ENCODE measurements around the gene MAP2K3. TPM values are rescaled to one million over a fixed set of nuclear protein-coding genes. Genes with fewer than 3 reads are reported as not detected.
"Not testable (repeated sequence)": the region's sequence is repeated elsewhere in the genome, so short reads cannot be mapped to it uniquely, and the experiment has no call there.

The MAP2K3 gene
- total RNA-seq, 1 experiment from 2014 or later: 20.4 TPM

GRCh38 chr17:21327921-21328320, 43.4 kb downstream of the MAP2K3 start:
- H3K27ac ChIP-seq; H3K36me3 ChIP-seq; H3K9me3 ChIP-seq (replicated peaks); H3K4me1 ChIP-seq; H3K4me3 ChIP-seq; DNase-seq: not testable (repeated sequence)
- peaks cover 30% of the 10 kb centered on the region for H3K27me3 ChIP-seq

GRCh38 chr17:21328778-21329177, 44.3 kb downstream of the MAP2K3 start:
- not testable (repeated sequence) for H3K27ac ChIP-seq; H3K36me3 ChIP-seq; H3K4me1 ChIP-seq; H3K9me3 ChIP-seq (replicated peaks); DNase-seq; H3K4me3 ChIP-seq
- H3K27me3 ChIP-seq: peaks cover 26% of the 10 kb centered on the region

- H3K4me3 ChIP-seq: no peak overlapping the region
- H3K9me3 ChIP-seq (replicated peaks): 0 out of 2 replicates have a peak, but pooled peaks cover 5% of the 10 kb centered on the region
- no peak for DNase-seq
- H3K27me3 ChIP-seq: peaks cover 12% of the 10 kb centered on the region; the same call in 1 of the 2 replicates
- no peak overlapping the region for H3K27ac ChIP-seq
- no peaks in the 10 kb centered on the region for H3K36me3 ChIP-seq
- no peaks in the 10 kb centered on the region for H3K4me1 ChIP-seq
Measured at GRCh38 chr17:21330436-21331160, 46.1 kb downstream of the MAP2K3 start.

- H3K9me3 ChIP-seq (replicated peaks); DNase-seq; H3K36me3 ChIP-seq; H3K4me1 ChIP-seq; H3K4me3 ChIP-seq; H3K27ac ChIP-seq: not testable (repeated sequence)
- peaks cover 13% of the 10 kb centered on the region for H3K27me3 ChIP-seq
Measured at GRCh38 chr17:21336541-21337294, 52.2 kb downstream of the MAP2K3 start.

- peak in 1 of 2 experiments; percentile 9 for DNase-seq
- H3K36me3 ChIP-seq; H3K4me3 ChIP-seq; H3K4me1 ChIP-seq; H3K27me3 ChIP-seq; H3K27ac ChIP-seq; H3K9me3 ChIP-seq (replicated peaks): not testable (repeated sequence)
Measured at GRCh38 chr17:21337981-21338625, 53.6 kb downstream of the MAP2K3 start.

- DNase-seq: peak in 1 of 2 experiments; percentile 7
- Histone ChIP-seq H3K9me3 (replicated peaks) (no peaks in the 10 kb centered on the region), H3K4me3 (no peak overlapping the region), H3K27me3 (peaks cover 8% of the 10 kb centered on the region; the same call in 1 of the 2 replicates), H3K36me3 (no peaks in the 10 kb centered on the region), H3K4me1 (no peaks in the 10 kb centered on the region), H3K27ac (no peak overlapping the region)
Measured at GRCh38 chr17:21339011-21339410, 54.5 kb downstream of the MAP2K3 start.

- not testable (repeated sequence) for H3K36me3 ChIP-seq; DNase-seq; H3K4me1 ChIP-seq; H3K27ac ChIP-seq; H3K4me3 ChIP-seq; H3K9me3 ChIP-seq (replicated peaks); H3K27me3 ChIP-seq
Measured at GRCh38 chr17:21339571-21339970, 55.1 kb downstream of the MAP2K3 start.

GRCh38 chr17:21340407-21340806, 55.9 kb downstream of the MAP2K3 start:
- not testable (repeated sequence) for DNase-seq; H3K36me3 ChIP-seq; H3K4me1 ChIP-seq; H3K4me3 ChIP-seq; H3K9me3 ChIP-seq (replicated peaks); H3K27ac ChIP-seq
- H3K27me3 ChIP-seq: peaks cover 12% of the 10 kb centered on the region; the same call in 1 of the 2 replicates

- not testable (repeated sequence) for H3K27ac ChIP-seq; H3K36me3 ChIP-seq; DNase-seq; H3K4me3 ChIP-seq; H3K4me1 ChIP-seq; H3K9me3 ChIP-seq (replicated peaks)
- H3K27me3 ChIP-seq: peaks cover 12% of the 10 kb centered on the region; the same call in 1 of the 2 replicates
Measured at GRCh38 chr17:21341279-21341678, 56.8 kb downstream of the MAP2K3 start.

GRCh38 chr17:21341925-21342540, 57.5 kb downstream of the MAP2K3 start:
- H3K27ac ChIP-seq; DNase-seq; H3K4me1 ChIP-seq; H3K9me3 ChIP-seq (replicated peaks); H3K36me3 ChIP-seq; H3K4me3 ChIP-seq: not testable (repeated sequence)
- H3K27me3 ChIP-seq: peaks cover 12% of the 10 kb centered on the region; the same call in 1 of the 2 replicates

- not testable (repeated sequence) for H3K4me1 ChIP-seq; H3K36me3 ChIP-seq; H3K27ac ChIP-seq; H3K9me3 ChIP-seq (replicated peaks); H3K4me3 ChIP-seq
- peak in 1 of 2 experiments; percentile 15 for DNase-seq
- peaks cover 12% of the 10 kb centered on the region; the same call in 1 of the 2 replicates for H3K27me3 ChIP-seq
Measured at GRCh38 chr17:21343061-21343949, 58.8 kb downstream of the MAP2K3 start.

GRCh38 chr17:21344801-21345200, 60.3 kb downstream of the MAP2K3 start:
- H3K4me3 ChIP-seq; H3K27ac ChIP-seq; H3K27me3 ChIP-seq; H3K36me3 ChIP-seq; H3K9me3 ChIP-seq (replicated peaks); H3K4me1 ChIP-seq: not testable (repeated sequence)
- peak in 1 of 2 experiments; percentile 7 for DNase-seq

GRCh38 chr17:21345236-21345635, 60.7 kb downstream of the MAP2K3 start:
- H3K4me1 ChIP-seq: no peaks in the 10 kb centered on the region
- H3K4me3 ChIP-seq: no peak overlapping the region
- H3K9me3 ChIP-seq (replicated peaks): peaks cover 2% of the 10 kb centered on the region; the same call in 1 of the 2 replicates
- peak; percentile 38 to 56 for DNase-seq
- no peak overlapping the region for H3K27ac ChIP-seq
- no peaks in the 10 kb centered on the region for H3K36me3 ChIP-seq
- peaks cover 7% of the 10 kb centered on the region for H3K27me3 ChIP-seq

- not testable (repeated sequence) for H3K36me3 ChIP-seq; H3K27me3 ChIP-seq; H3K4me1 ChIP-seq; H3K27ac ChIP-seq; DNase-seq; H3K9me3 ChIP-seq (replicated peaks); H3K4me3 ChIP-seq
Measured at GRCh38 chr17:21346107-21346506, 61.6 kb downstream of the MAP2K3 start.

Measured in SJCRH30 (cell line).